ENCODE measurements around the gene NHLRC4.
"Not testable (repeated sequence)": the region's sequence is repeated elsewhere in the genome, so short reads cannot be mapped to it uniquely, and the experiment has no call there.

Gene NHLRC4

DNA sequence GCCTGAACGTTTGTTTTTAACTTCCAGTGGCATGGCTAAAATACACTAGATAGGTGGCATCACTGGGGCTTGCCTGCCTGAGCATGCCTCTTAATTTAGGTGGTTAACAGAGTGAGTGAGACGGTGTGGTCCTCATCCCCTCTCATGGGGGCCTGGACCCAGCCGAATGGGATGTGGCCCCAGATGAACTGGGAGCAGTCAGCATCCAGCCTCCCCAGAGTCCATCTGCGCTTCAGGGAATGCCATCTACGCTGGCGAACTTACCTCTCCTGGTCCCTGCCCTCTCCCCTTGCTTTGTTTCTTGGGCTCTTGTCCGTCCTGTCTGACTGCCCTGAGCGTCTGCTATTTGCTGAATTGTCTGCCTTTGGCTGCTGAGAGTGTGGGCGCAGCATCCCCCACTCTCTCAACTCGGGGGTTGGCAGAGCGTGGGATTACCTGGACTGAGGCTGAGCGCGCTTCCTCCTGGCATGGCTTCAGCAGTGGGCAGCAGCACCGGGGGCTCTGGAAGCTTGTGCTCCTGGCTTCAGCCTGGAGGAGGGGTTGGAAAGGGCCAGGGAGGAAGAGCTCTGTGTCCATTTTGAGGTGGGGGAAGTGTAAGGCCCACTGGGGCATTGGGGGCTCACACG is 25.2 kb downstream of the NHLRC4 start:
- H3K27ac ChIP-seq (ENCODE audit: low read depth, low read length) = no peak overlapping the region
- H3K4me1 ChIP-seq (ENCODE audit: insufficient read depth, low read length) = peaks cover 25% of the 10 kb centered on the region
- no peaks in the 10 kb centered on the region for H3K27me3 ChIP-seq (ENCODE audit: control insufficient read depth in 1 of 2, insufficient read depth in 2 of 2, low read length in 2 of 2)
- H3K9me3 ChIP-seq (ENCODE audit: low read length) = no peaks in the 10 kb centered on the region
- no peak overlapping the region for H3K9ac ChIP-seq (ENCODE audit: low read length)
- no peaks in the 10 kb centered on the region for H3K36me3 ChIP-seq (ENCODE audit: insufficient read depth, low read length)
- H3K4me3 ChIP-seq (ENCODE audit: low read depth in 1 of 2, low read length in 2 of 2) = no peak overlapping the region

GRCh38 chr16:592518-593306 is 25.9 kb downstream of the NHLRC4 start:
- H3K4me1 ChIP-seq (ENCODE audit: insufficient read depth, low read length) = peaks cover 18% of the 10 kb centered on the region
- no peak overlapping the region for H3K27ac ChIP-seq (ENCODE audit: low read depth, low read length)
- no peak overlapping the region for H3K9ac ChIP-seq (ENCODE audit: low read length)
- no peaks in the 10 kb centered on the region for H3K36me3 ChIP-seq (ENCODE audit: insufficient read depth, low read length)
- H3K4me3 ChIP-seq (ENCODE audit: low read depth in 1 of 2, low read length in 2 of 2) = no peak overlapping the region
- H3K9me3 ChIP-seq (ENCODE audit: low read length) = no peaks in the 10 kb centered on the region
- no peaks in the 10 kb centered on the region for H3K27me3 ChIP-seq (ENCODE audit: control insufficient read depth in 1 of 2, insufficient read depth in 2 of 2, low read length in 2 of 2)

- no peak overlapping the region for H3K4me3 ChIP-seq (ENCODE audit: low read depth in 1 of 2, low read length in 2 of 2)
Observed at GRCh38 chr16:593406-593805, 26.6 kb downstream of the NHLRC4 start.

DNA sequence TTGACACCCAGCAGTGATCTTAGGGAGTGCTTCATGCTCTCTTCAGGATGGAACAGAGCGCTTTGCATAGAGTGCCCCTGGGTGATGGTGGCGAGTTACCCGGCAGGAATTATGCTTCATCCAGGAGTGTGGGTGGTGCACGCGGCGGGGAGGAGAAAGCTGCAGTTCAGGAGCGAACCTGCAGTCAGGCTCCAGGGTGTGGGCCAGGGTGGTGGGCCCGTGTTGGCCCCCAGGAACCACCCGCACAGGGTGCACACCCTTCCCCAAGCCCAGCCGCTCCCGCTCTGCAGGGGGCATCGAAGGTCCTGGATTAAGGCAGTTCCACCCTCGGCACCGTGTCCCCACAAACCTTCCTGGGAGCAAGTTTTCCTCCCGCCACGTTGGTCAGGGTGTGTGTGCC is 27.0 kb downstream of the NHLRC4 start:
- no peaks in the 10 kb centered on the region for H3K36me3 ChIP-seq (ENCODE audit: insufficient read depth, low read length)
- H3K9ac ChIP-seq (ENCODE audit: low read length) = no peak overlapping the region
- H3K4me3 ChIP-seq (ENCODE audit: low read depth in 1 of 2, low read length in 2 of 2) = no peak overlapping the region
- H3K9me3 ChIP-seq (ENCODE audit: low read length) = no peaks in the 10 kb centered on the region
- peaks cover 10% of the 10 kb centered on the region for H3K4me1 ChIP-seq (ENCODE audit: insufficient read depth, low read length)
- H3K27me3 ChIP-seq (ENCODE audit: control insufficient read depth in 1 of 2, insufficient read depth in 2 of 2, low read length in 2 of 2) = no peaks in the 10 kb centered on the region
- no peak overlapping the region for H3K27ac ChIP-seq (ENCODE audit: low read depth, low read length)

More at GRCh38 chr16:593406-593805, 26.6 kb downstream of the NHLRC4 start:
- no peaks in the 10 kb centered on the region for H3K27me3 ChIP-seq (ENCODE audit: control insufficient read depth in 1 of 2, insufficient read depth in 2 of 2, low read length in 2 of 2)
- H3K9ac ChIP-seq (ENCODE audit: low read length) = no peak overlapping the region
- H3K9me3 ChIP-seq (ENCODE audit: low read length) = no peaks in the 10 kb centered on the region
- H3K36me3 ChIP-seq (ENCODE audit: insufficient read depth, low read length) = no peaks in the 10 kb centered on the region
- H3K4me1 ChIP-seq (ENCODE audit: insufficient read depth, low read length) = peaks cover 11% of the 10 kb centered on the region
- H3K27ac ChIP-seq (ENCODE audit: low read depth, low read length) = no peak overlapping the region

- Histone ChIP-seq H3K36me3 (ENCODE audit: insufficient read depth, low read length) (no peaks in the 10 kb centered on the region), H3K27me3 (ENCODE audit: control insufficient read depth in 1 of 2, insufficient read depth in 2 of 2, low read length in 2 of 2) (no peaks in the 10 kb centered on the region), H3K9me3 (ENCODE audit: low read length) (no peaks in the 10 kb centered on the region), H3K27ac (ENCODE audit: low read depth, low read length) (no peak overlapping the region), H3K4me3 (ENCODE audit: low read depth in 1 of 2, low read length in 2 of 2) (no peak overlapping the region), H3K4me1 (ENCODE audit: insufficient read depth, low read length) (peaks cover 10% of the 10 kb centered on the region), H3K9ac (ENCODE audit: low read length) (no peak overlapping the region)
Observed at GRCh38 chr16:595094-595528, 28.3 kb downstream of the NHLRC4 start.

DNA sequence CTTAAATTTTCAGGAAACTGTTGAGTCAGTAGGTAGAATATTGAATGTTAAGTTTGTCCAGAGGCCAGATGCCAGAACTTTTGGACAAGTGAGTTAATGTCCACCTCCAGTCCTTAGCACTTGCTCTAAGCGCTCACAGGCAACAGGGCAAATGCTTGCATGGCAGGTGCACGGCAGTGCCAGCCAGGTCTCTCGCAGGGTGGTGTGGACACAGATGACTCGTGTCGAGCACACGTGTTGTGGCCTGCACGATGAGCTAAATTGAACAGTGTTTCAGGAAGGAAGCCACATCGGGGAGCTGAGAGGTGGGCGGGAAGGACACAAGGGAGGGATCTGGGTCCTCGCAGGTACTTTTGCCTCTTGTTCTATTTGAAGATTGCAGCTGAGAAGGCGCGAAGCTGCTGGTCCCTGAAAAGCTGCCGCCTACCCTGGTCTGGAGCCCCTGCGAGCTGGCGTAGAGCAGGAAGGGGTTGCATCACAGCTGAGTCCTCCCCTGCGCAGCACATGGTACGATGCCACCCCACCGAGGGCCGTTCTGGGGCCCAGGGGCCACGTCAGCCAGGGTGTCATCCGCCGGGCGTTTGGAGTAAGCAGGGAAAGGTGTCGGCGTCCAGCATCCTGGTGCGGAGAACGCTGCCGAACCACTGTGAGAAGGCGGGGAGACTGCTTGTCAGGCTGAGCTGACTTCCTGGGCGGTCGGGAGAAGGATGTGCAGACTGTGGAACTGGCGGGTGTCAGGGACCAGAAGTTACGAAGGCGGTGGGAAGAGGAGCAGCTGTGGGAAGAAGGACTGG is 29.3 kb downstream of the NHLRC4 start:
- no peaks in the 10 kb centered on the region for H3K9me3 ChIP-seq (ENCODE audit: low read length)
- H3K4me3 ChIP-seq (ENCODE audit: low read depth in 1 of 2, low read length in 2 of 2) = no peak overlapping the region
- peaks cover 2% of the 10 kb centered on the region for H3K4me1 ChIP-seq (ENCODE audit: insufficient read depth, low read length)
- H3K27ac ChIP-seq (ENCODE audit: low read depth, low read length) = no peak overlapping the region
- H3K27me3 ChIP-seq (ENCODE audit: control insufficient read depth in 1 of 2, insufficient read depth in 2 of 2, low read length in 2 of 2) = no peaks in the 10 kb centered on the region
- H3K36me3 ChIP-seq (ENCODE audit: insufficient read depth, low read length) = no peaks in the 10 kb centered on the region
- no peak overlapping the region for H3K9ac ChIP-seq (ENCODE audit: low read length)

GRCh38 chr16:596736-597060 is 29.9 kb downstream of the NHLRC4 start:
- Histone ChIP-seq H3K27me3 (ENCODE audit: control insufficient read depth in 1 of 2, insufficient read depth in 2 of 2, low read length in 2 of 2) (no peaks in the 10 kb centered on the region), H3K9ac (ENCODE audit: low read length) (no peak overlapping the region), H3K4me3 (ENCODE audit: low read depth in 1 of 2, low read length in 2 of 2) (no peak overlapping the region), H3K9me3 (ENCODE audit: low read length) (no peaks in the 10 kb centered on the region), H3K4me1 (ENCODE audit: insufficient read depth, low read length) (no peaks in the 10 kb centered on the region), H3K27ac (ENCODE audit: low read depth, low read length) (no peak overlapping the region), H3K36me3 (ENCODE audit: insufficient read depth, low read length) (no peaks in the 10 kb centered on the region)

DNA sequence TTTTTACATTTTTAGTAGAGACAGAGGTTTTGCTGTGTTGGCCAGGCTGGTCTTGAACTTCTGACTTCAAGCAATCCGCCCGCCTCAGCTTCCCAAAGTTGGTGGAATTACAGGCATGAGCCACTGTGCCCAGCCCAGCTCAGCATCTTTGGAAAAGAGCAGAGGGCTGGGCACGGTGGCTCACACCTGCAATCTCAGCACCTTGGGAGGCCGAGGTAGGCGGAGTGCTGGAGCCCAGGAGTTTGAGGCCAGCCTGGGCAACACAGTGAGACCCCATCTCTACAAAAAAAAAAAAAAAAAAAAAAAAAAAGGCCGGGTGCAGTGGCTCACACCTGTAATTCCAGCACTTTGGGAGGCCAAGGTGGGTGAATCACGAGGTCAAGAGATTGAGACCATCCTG is 30.9 kb downstream of the NHLRC4 start:
- not testable (repeated sequence) for H3K27ac ChIP-seq (ENCODE audit: low read depth, low read length); H3K4me1 ChIP-seq (ENCODE audit: insufficient read depth, low read length); H3K9me3 ChIP-seq (ENCODE audit: low read length); H3K27me3 ChIP-seq (ENCODE audit: control insufficient read depth in 1 of 2, insufficient read depth in 2 of 2, low read length in 2 of 2); H3K36me3 ChIP-seq (ENCODE audit: insufficient read depth, low read length); H3K9ac ChIP-seq (ENCODE audit: low read length); H3K4me3 ChIP-seq (ENCODE audit: low read depth in 1 of 2, low read length in 2 of 2)

GRCh38 chr16:598823-599739 is 32.3 kb downstream of the NHLRC4 start:
- H3K4me1 ChIP-seq (ENCODE audit: insufficient read depth, low read length) = no peaks in the 10 kb centered on the region
- H3K9me3 ChIP-seq (ENCODE audit: low read length) = no peaks in the 10 kb centered on the region
- no peak overlapping the region for H3K27ac ChIP-seq (ENCODE audit: low read depth, low read length)
- H3K36me3 ChIP-seq (ENCODE audit: insufficient read depth, low read length) = no peaks in the 10 kb centered on the region
- no peaks in the 10 kb centered on the region for H3K27me3 ChIP-seq (ENCODE audit: control insufficient read depth in 1 of 2, insufficient read depth in 2 of 2, low read length in 2 of 2)
- no peak overlapping the region for H3K4me3 ChIP-seq (ENCODE audit: low read depth in 1 of 2, low read length in 2 of 2)
- no peak overlapping the region for H3K9ac ChIP-seq (ENCODE audit: low read length)

DNA sequence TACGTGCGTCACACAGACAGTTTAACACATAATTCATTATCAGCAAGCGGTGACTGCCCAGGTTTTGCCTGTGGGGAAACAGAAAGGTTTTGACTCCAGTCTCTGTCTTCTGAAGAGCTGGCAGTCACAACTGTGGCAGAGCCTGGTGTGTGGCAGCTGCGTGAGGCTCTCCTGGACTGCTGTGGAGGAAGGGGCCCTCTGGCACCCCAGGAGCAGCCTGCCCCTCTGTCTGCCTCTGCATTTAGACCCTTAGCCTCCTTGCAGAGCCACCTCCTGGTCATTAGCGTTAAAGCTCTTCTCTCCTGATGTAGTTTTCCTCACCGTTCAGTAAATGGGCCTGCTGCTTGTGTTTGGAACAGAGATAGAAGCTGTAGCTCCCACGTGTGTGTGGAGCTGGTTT is 34.0 kb downstream of the NHLRC4 start:
- Histone ChIP-seq H3K9me3 (ENCODE audit: low read length) (no peaks in the 10 kb centered on the region), H3K4me1 (ENCODE audit: insufficient read depth, low read length) (no peaks in the 10 kb centered on the region), H3K27me3 (ENCODE audit: control insufficient read depth in 1 of 2, insufficient read depth in 2 of 2, low read length in 2 of 2) (no peaks in the 10 kb centered on the region), H3K9ac (ENCODE audit: low read length) (no peak overlapping the region), H3K36me3 (ENCODE audit: insufficient read depth, low read length) (no peaks in the 10 kb centered on the region), H3K4me3 (ENCODE audit: low read depth in 1 of 2, low read length in 2 of 2) (no peak overlapping the region), H3K27ac (ENCODE audit: low read depth, low read length) (no peak overlapping the region)

- Histone ChIP-seq H3K4me1 (ENCODE audit: insufficient read depth, low read length) (no peaks in the 10 kb centered on the region), H3K36me3 (ENCODE audit: insufficient read depth, low read length) (no peaks in the 10 kb centered on the region), H3K27ac (ENCODE audit: low read depth, low read length) (no peak overlapping the region), H3K27me3 (ENCODE audit: control insufficient read depth in 1 of 2, insufficient read depth in 2 of 2, low read length in 2 of 2) (no peaks in the 10 kb centered on the region), H3K9ac (ENCODE audit: low read length) (no peak overlapping the region), H3K9me3 (ENCODE audit: low read length) (no peaks in the 10 kb centered on the region), H3K4me3 (ENCODE audit: low read depth in 1 of 2, low read length in 2 of 2) (no peak overlapping the region)
Observed at GRCh38 chr16:603933-604332, 37.1 kb downstream of the NHLRC4 start.

Measured in muscle layer of colon (tissue), 2 donors.